Neural cell (in vitro differentiated cells): ENCODE data around the gene KLK6. TPM values are rescaled to one million over a fixed set of nuclear protein-coding genes. Genes with fewer than 3 reads are reported as not detected.

Source experiments
- H2AFZ ChIP-seq: fragments of 200-600, 300-800 bp; sonication (generic), shearing (Covaris generic); 2 replicates; pipeline ENCODE4 v1.6.0; 2014; ENCODE audit warnings: low read depth, mild to moderate bottlenecking, antibody characterized with exemption, low read length, moderate library complexity
- H3F3A ChIP-seq: fragments of 200-600 bp; shearing (Covaris generic); 2 replicates; pipeline ENCODE4 v1.6.1; 2016; ENCODE audit warnings: mild to moderate bottlenecking, moderate library complexity, mixed read lengths, antibody characterized with exemption, low read length; ENCODE audit not compliant: insufficient read depth, poor library complexity, severe bottlenecking
- H3K27ac ChIP-seq: fragments of 200-600, 300-800 bp; sonication (generic), shearing (Covaris generic); 2 replicates; pipeline ENCODE4 v1.5.1; 2014; ENCODE audit warnings: mild to moderate bottlenecking, low read length, moderate library complexity
- H3K27me3 ChIP-seq: fragments of 300-800, 200-600 bp; sonication (generic), shearing (Covaris generic); 2 replicates; pipeline ENCODE4 v1.6.0; 2014; ENCODE audit warnings: mild to moderate bottlenecking, low read depth, low read length, moderate library complexity; ENCODE audit not compliant: insufficient read depth
- H3K36me3 ChIP-seq: fragments of 300-800, 200-600 bp; sonication (generic), shearing (Covaris generic); 2 replicates; pipeline ENCODE4 v1.5.1; 2014; ENCODE audit warnings: mild to moderate bottlenecking, antibody characterized with exemption, low read length, moderate library complexity; ENCODE audit not compliant: insufficient read depth
- H3K4me2 ChIP-seq: fragments of 300-800, 200-600 bp; sonication (generic), shearing (Covaris generic); 2 replicates; pipeline ENCODE4 v1.6.0; 2014; ENCODE audit warnings: mild to moderate bottlenecking, low read length
- H3K4me3 ChIP-seq: fragments of 300-800, 200-600 bp; sonication (generic), shearing (Covaris generic); 2 replicates; pipeline ENCODE4 v1.5.1; 2014; ENCODE audit warnings: mild to moderate bottlenecking, low read length, moderate library complexity
- H3K79me2 ChIP-seq: fragments of 200-600 bp; shearing (Covaris generic); replicated peaks from 2 replicates; pipeline ENCODE4 v1.6.0; 2014; ENCODE audit warnings: mild to moderate bottlenecking, low read length, moderate library complexity; ENCODE audit not compliant: insufficient read depth
- H3K9ac ChIP-seq: fragments of 300-800, 200-600 bp; sonication (generic), shearing (Covaris generic); 2 replicates; pipeline ENCODE4 v1.6.1; 2016; ENCODE audit warnings: mild to moderate bottlenecking, low read length, mixed read lengths
- H3K9me2 ChIP-seq: fragments of 200-600 bp; shearing (Covaris generic); 2 replicates; pipeline ENCODE4 v1.6.1; 2016; ENCODE audit warnings: mild to moderate bottlenecking, low read length, mixed read lengths; ENCODE audit not compliant: insufficient read depth
- H3K9me3 ChIP-seq: fragments of 200-600, 300-800 bp; sonication (generic), shearing (Covaris generic); 2 replicates; pipeline ENCODE4 v1.6.1; 2016; ENCODE audit warnings: mild to moderate bottlenecking, mixed run types, low read length, moderate library complexity, mixed read lengths
- H4K20me1 ChIP-seq: fragments of 200-600 bp; shearing (Covaris generic); 2 replicates; pipeline ENCODE4 v1.6.1; 2016; ENCODE audit warnings: mild to moderate bottlenecking, mixed run types; ENCODE audit not compliant: insufficient read depth
- CTCF ChIP-seq: fragments of 450-650 bp; IDR thresholded peaks from 2 replicates; pipeline ENCODE4 v1.5.1; 2014; ENCODE audit warnings: antibody characterized with exemption, mild to moderate bottlenecking, moderate library complexity; ENCODE audit not compliant: poor library complexity, severe bottlenecking
- EP300 ChIP-seq: fragments of 450-650 bp; conservative IDR thresholded peaks from 2 replicates; pipeline ENCODE4 v1.6.1; 2014; ENCODE audit warnings: antibody characterized with exemption, mild to moderate bottlenecking, moderate library complexity; ENCODE audit not compliant: poor library complexity, severe bottlenecking
- EZH2 ChIP-seq: fragments of 200-600, 300-800 bp; shearing (Covaris generic), sonication (generic); IDR thresholded peaks from 2 replicates; pipeline ENCODE4 v1.6.1; 2014; ENCODE audit warnings: antibody characterized with exemption, low read length, borderline replicate concordance, mild to moderate bottlenecking; ENCODE audit not compliant: insufficient read depth, poor library complexity, severe bottlenecking
- MXI1 ChIP-seq: fragments of 450-650 bp; conservative IDR thresholded peaks from 2 replicates; pipeline ENCODE4 v1.6.1; 2014; ENCODE audit warnings: antibody characterized with exemption, mild to moderate bottlenecking; ENCODE audit not compliant: poor library complexity, severe bottlenecking
- POLR2AphosphoS5 ChIP-seq: IDR thresholded peaks from 2 replicates; pipeline ENCODE4 v1.6.1; 2012
- RAD21 ChIP-seq: fragments of 450-650 bp; conservative IDR thresholded peaks from 2 replicates; pipeline ENCODE4 v1.6.1; 2014; ENCODE audit warnings: antibody characterized with exemption, mild to moderate bottlenecking, moderate library complexity
- REST ChIP-seq: IDR thresholded peaks from 2 replicates; pipeline ENCODE4 v1.6.1; 2012; ENCODE audit warnings: borderline replicate concordance
- SMC3 ChIP-seq: fragments of 450-650 bp; conservative IDR thresholded peaks from 2 replicates; pipeline ENCODE4 v1.6.1; 2014; ENCODE audit warnings: antibody characterized with exemption, mild to moderate bottlenecking, moderate library complexity; ENCODE audit not compliant: poor library complexity
- TAF1 ChIP-seq: IDR thresholded peaks from 2 replicates; pipeline ENCODE4 v1.6.1; 2012; ENCODE audit warnings: low read depth
- polyA plus RNA-seq: library from polyadenylated mRNA; depleted of rRNA; stranded (reverse); fragments of >200 nt; gene quantifications from 2 replicates; pipeline ENCODE4 v1.2.3, GENCODE V29; 2014

The KLK6 gene
- polyA plus RNA-seq, 1 donor from 2014 or later = not detected

GRCh38 chr19:50964266-50964665, 5.1 kb downstream of the KLK6 start:
- H3K9me3 ChIP-seq = no peaks in the 10 kb centered on the region
- no peaks in the 10 kb centered on the region for H3K27me3 ChIP-seq
- no peak overlapping the region for H3K4me2 ChIP-seq
- H3K27ac ChIP-seq = no peak overlapping the region
- no peaks in the 10 kb centered on the region for H3F3A ChIP-seq
- H3K4me3 ChIP-seq = no peak overlapping the region
- H3K36me3 ChIP-seq = no peaks in the 10 kb centered on the region
- no peaks in the 10 kb centered on the region for H3K79me2 ChIP-seq
- no peaks in the 10 kb centered on the region for H3K9me2 ChIP-seq
- TF ChIP-seq SMC3 = no peak
- H4K20me1 ChIP-seq = no peaks in the 10 kb centered on the region
- H2AFZ ChIP-seq = no peak overlapping the region
- no peak overlapping the region for H3K9ac ChIP-seq

GRCh38 chr19:50963381-50963780, 6.0 kb downstream of the KLK6 start:
- H3F3A ChIP-seq = no peaks in the 10 kb centered on the region
- H3K36me3 ChIP-seq = no peaks in the 10 kb centered on the region
- no peaks in the 10 kb centered on the region for H3K27me3 ChIP-seq
- no peaks in the 10 kb centered on the region for H3K79me2 ChIP-seq
- H3K4me2 ChIP-seq = no peak overlapping the region
- no peaks in the 10 kb centered on the region for H3K9me2 ChIP-seq
- H4K20me1 ChIP-seq = no peaks in the 10 kb centered on the region
- no peak for TF ChIP-seq RAD21
- no peak for TF ChIP-seq REST
- no peak for TF ChIP-seq SMC3
- TF ChIP-seq EZH2 = no peak
- no peak for TF ChIP-seq TAF1
- TF ChIP-seq CTCF = no peak
- no peak for TF ChIP-seq EP300
- no peak for TF ChIP-seq POLR2AphosphoS5
- TF ChIP-seq MXI1 = no peak
- no peak overlapping the region for H3K27ac ChIP-seq
- no peak overlapping the region for H3K9ac ChIP-seq
- no peak overlapping the region for H2AFZ ChIP-seq
- H3K9me3 ChIP-seq = no peaks in the 10 kb centered on the region
- H3K4me3 ChIP-seq = no peak overlapping the region

- Histone ChIP-seq H4K20me1 (no peaks in the 10 kb centered on the region), H3K27me3 (no peaks in the 10 kb centered on the region), H3K9me3 (no peaks in the 10 kb centered on the region), H3K27ac (no peak overlapping the region), H3K36me3 (no peaks in the 10 kb centered on the region), H2AFZ (no peak overlapping the region), H3F3A (no peaks in the 10 kb centered on the region), H3K79me2 (no peaks in the 10 kb centered on the region), H3K9ac (no peak overlapping the region), H3K4me3 (no peak overlapping the region), H3K4me2 (no peak overlapping the region), H3K9me2 (no peaks in the 10 kb centered on the region)
- TF ChIP-seq EZH2 (no peak), CTCF (no peak), EP300 (no peak), RAD21 (no peak), MXI1 (no peak), SMC3 (no peak), POLR2AphosphoS5 (no peak), TAF1 (no peak), REST (no peak)
Measured at GRCh38 chr19:50962245-50962644, 7.1 kb downstream of the KLK6 start.
